SKM-1 (cell line): ENCODE measurements around the gene VWA5B2.
A peak's percentile ranks its signal among the peaks of the same experiment; 100 is the strongest.

ENCODE experiments used
- DNase-seq: peaks from one replicate; lab custom pipeline; 2025; ENCODE audit not compliant: unreplicated experiment; lab: John Stamatoyannopoulos, UW

Gene VWA5B2

GRCh38 chr3:184229394-184230080 lies at the start of gene VWA5B2:
TSS of gene VWA5B2 (plus strand) at chr3:184229585. CDS start at chr3:184230529, 944 bp downstream.
- DNase-seq = no peak

- no peak for DNase-seq
These were observed 49.2 kb upstream of the VWA5B2 start for GRCh38 chr3:184180165-184180564.

GRCh38 chr3:184181596-184181995 lies 47.8 kb upstream of the VWA5B2 start:
- DNase-seq = no peak

- no peak for DNase-seq
These were observed 45.7 kb upstream of the VWA5B2 start for GRCh38 chr3:184183679-184184078.

GRCh38 chr3:184184546-184185230 lies 44.7 kb upstream of the VWA5B2 start:
- DNase-seq = no peak

GRCh38 chr3:184185461-184186183 lies 43.8 kb upstream of the VWA5B2 start:
- peak; percentile 88 for DNase-seq

GRCh38 chr3:184186184-184186901 lies 43.0 kb upstream of the VWA5B2 start, which contains the start of gene ABCF3:
TSS of gene ABCF3 (plus strand) at chr3:184186199. CDS start at chr3:184186208, 9 bp downstream.
- DNase-seq = no peak

- DNase-seq = no peak
These were observed 42.5 kb upstream of the VWA5B2 start for GRCh38 chr3:184186902-184187207.

- no peak for DNase-seq
These were observed 41.3 kb upstream of the VWA5B2 start for GRCh38 chr3:184188080-184188479.

- DNase-seq = no peak
These were observed 40.0 kb upstream of the VWA5B2 start for GRCh38 chr3:184189421-184189820.

- no peak for DNase-seq
These were observed 36.5 kb upstream of the VWA5B2 start for GRCh38 chr3:184192889-184193288.

GRCh38 chr3:184193991-184194539 lies 35.3 kb upstream of the VWA5B2 start:
- DNase-seq = no peak

- DNase-seq = no peak
These were observed 32.8 kb upstream of the VWA5B2 start for GRCh38 chr3:184196536-184196935.

- DNase-seq = no peak
These were observed 30.9 kb upstream of the VWA5B2 start for GRCh38 chr3:184198509-184198908.

- DNase-seq = no peak
These were observed 28.6 kb upstream of the VWA5B2 start for GRCh38 chr3:184200825-184201224.

- DNase-seq = no peak
These were observed 25.9 kb upstream of the VWA5B2 start for GRCh38 chr3:184203526-184203925.

- no peak for DNase-seq
These were observed 20.1 kb upstream of the VWA5B2 start for GRCh38 chr3:184209146-184209923.

- DNase-seq = no peak
These were observed 18.1 kb upstream of the VWA5B2 start for GRCh38 chr3:184211297-184211696.

GRCh38 chr3:184211718-184212117 lies 17.7 kb upstream of the VWA5B2 start:
- DNase-seq = no peak

- no peak for DNase-seq
These were observed 10.6 kb upstream of the VWA5B2 start for GRCh38 chr3:184218814-184219213.
